Colonic mucosa (tissue), 4 donors: Measurements from ENCODE around the gene ITPKB. TPM values are rescaled to one million over a fixed set of nuclear protein-coding genes. Genes with fewer than 3 reads are reported as not detected.

Experiments used
- DNase-seq: peaks from one replicate; pipeline ENCODE4 v3.0.0-alpha.2; 2020
- H3K27ac ChIP-seq: fragments of 200-600 bp; one replicate; pipeline ENCODE4 v1.8.0; 2021
- H3K27me3 ChIP-seq: fragments of 200-600 bp; one replicate; pipeline ENCODE4 v1.8.0; 2021
- H3K36me3 ChIP-seq: fragments of 200-600 bp; one replicate; pipeline ENCODE4 v1.8.0; 2021
- H3K4me1 ChIP-seq: fragments of 200-600 bp; one replicate; pipeline ENCODE4 v1.8.0; 2021; ENCODE audit warnings: mild to moderate bottlenecking
- H3K4me3 ChIP-seq: fragments of 200-600 bp; one replicate; pipeline ENCODE4 v1.8.0; 2021
- H3K9ac ChIP-seq, 2 donors: one replicate each; pipeline ENCODE4 v1.7.0; 2013; ENCODE audit warnings: control low read depth in 2 of 2, low read depth in 2 of 2, low read length in 2 of 2
- H3K9me3 ChIP-seq: fragments of 200-600 bp; one replicate; pipeline ENCODE4 v1.8.0; 2021
- intact Hi-C: fragments of 100-400 bp; cut with DNase I; formaldehyde crosslinking; loops from one replicate; pipeline ENCODE4 v1.14.1; 2022
- total RNA-seq, 2 donors: library from RNA; stranded (reverse); fragmentation: NEBNext Ultra II Directional in 1 of 2; extraction: Animal tissue kit (Norgen Biotek cat#: 25700) in 1 of 2; gene quantifications; one replicate each; pipeline ENCODE4 v1.2.1, GENCODE V29; 2021
- TF ChIP-seq, protein P1 (sequence below): fragments of 200-600 bp; IDR thresholded peaks from one replicate; pipeline ENCODE4 v1.8.0; 2022; ENCODE audit warnings: antibody characterized with exemption, mild to moderate bottlenecking
- donor health status: healthy.
- donor health status: DM: no; HTN: no; CAD: no.
- donor health status: DM: no; HTN: no; CAD: no.

Gene ITPKB
- total RNA-seq, 2 donors from 2014 or later, result 11.6 to 16.9 TPM

DNA sequence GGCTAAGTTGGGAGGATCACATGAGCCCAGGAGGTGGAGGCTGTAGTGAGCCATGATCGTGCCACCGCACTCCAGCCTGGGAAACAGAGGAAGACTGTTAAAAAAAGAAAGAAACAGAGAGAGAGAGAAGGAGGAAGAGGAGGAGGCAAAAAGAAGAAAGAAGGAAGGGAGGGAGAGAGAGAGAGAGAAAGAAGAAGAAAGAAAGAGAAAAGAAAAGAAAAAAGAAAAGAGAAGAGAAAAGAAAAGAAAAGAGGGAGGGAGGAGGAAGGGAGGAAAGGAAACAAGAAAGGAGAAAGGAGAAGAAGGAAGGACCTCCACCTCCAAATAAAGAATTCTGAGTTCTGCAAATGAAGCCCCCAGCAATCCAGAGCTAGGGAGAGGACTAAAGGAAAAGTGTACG, 108.5 kb downstream of the ITPKB start:
- Histone ChIP-seq H3K36me3 (no peaks in the 10 kb centered on the region), H3K27me3 (no peaks in the 10 kb centered on the region), H3K4me3 (no peak overlapping the region), H3K4me1 (peaks cover 8% of the 10 kb centered on the region), H3K9ac (no peak overlapping the region), H3K9me3 (no peaks in the 10 kb centered on the region), H3K27ac (no peak overlapping the region)
- intact Hi-C loops, result loop anchor here (10.0 kb wide), 1 partner anchor 104 kb away; the partner anchor contains the start of gene ITPKB
- DNase-seq, result no peak
- TF ChIP-seq, protein P1, sequence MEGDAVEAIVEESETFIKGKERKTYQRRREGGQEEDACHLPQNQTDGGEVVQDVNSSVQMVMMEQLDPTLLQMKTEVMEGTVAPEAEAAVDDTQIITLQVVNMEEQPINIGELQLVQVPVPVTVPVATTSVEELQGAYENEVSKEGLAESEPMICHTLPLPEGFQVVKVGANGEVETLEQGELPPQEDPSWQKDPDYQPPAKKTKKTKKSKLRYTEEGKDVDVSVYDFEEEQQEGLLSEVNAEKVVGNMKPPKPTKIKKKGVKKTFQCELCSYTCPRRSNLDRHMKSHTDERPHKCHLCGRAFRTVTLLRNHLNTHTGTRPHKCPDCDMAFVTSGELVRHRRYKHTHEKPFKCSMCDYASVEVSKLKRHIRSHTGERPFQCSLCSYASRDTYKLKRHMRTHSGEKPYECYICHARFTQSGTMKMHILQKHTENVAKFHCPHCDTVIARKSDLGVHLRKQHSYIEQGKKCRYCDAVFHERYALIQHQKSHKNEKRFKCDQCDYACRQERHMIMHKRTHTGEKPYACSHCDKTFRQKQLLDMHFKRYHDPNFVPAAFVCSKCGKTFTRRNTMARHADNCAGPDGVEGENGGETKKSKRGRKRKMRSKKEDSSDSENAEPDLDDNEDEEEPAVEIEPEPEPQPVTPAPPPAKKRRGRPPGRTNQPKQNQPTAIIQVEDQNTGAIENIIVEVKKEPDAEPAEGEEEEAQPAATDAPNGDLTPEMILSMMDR, result no peak

DNA sequence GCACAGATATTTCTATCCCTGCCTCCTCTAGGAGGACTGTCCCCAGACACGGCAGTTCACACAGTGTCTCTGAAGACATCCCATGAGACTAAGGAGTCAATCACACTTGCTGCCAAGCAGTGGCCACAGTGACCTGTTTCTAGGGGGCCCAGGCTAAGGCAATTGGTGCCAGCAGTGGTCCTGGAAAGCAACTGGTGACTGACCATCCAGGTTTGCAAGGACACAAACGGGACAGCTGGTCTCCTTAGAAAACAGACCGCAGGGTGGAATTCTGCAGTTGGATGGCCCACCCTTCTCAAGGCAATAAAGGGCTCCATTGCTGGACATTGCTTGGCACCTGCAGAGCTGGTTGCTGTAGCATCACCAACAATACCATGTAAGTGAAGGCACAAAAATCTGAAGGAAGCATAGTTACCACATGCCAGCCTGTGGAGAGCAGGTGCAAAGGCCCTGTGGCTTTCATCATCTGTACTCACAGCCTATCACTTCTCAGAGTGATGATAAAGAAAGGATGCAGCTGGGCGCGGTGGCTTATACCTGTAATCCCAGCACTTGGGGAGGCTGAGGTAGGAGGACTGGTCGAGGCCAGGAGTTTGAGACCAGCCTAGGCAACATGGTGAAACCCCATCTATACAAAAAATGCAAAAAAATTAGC, 109.1 kb downstream of the ITPKB start:
- Histone ChIP-seq H3K36me3 (no peaks in the 10 kb centered on the region), H3K4me1 (peaks cover 8% of the 10 kb centered on the region), H3K27ac (no peak overlapping the region), H3K9me3 (no peaks in the 10 kb centered on the region), H3K27me3 (no peaks in the 10 kb centered on the region), H3K4me3 (no peak overlapping the region), H3K9ac (no peak overlapping the region)
- intact Hi-C loops, result loop anchor here (10.0 kb wide), 1 partner anchor 105 kb away; the partner anchor contains the start of gene ITPKB
- TF ChIP-seq, protein P1, result no peak
- DNase-seq, result no peak

DNA sequence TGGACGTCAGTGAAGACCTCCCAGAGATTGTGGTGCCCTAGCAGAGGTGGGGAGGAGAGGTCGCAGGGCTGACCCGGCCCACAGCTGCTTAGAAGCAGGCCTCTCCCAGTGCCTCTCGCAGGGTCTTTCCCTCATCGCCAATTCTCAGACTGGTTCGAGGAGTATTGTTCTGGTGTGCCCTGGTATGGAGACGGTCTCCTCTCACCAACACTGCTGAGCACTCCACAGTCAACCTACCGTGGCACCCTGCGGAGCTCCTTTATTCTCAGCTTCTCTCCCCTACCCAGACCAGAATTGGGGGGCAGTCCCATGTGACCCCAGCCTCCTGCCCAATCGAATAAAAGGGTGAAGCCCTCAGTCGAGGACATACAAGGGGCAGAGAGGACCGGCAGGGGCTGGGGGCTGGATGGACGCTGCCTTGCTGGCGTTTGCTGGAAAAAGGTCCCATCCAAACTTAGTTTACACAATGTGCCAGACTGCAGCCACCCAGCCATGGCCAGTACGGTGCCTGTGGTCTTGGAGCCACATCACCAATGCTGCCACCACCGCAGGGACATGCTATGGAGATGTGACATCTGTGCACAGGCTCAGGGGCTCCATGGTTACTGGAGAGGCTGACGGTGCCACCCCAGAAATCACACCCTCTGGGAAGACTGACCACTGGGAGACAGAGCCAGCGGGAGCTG, 109.7 kb downstream of the ITPKB start:
- H3K4me3 ChIP-seq, result no peak overlapping the region
- H3K9me3 ChIP-seq, result no peaks in the 10 kb centered on the region
- DNase-seq, result no peak
- intact Hi-C loops, result no loop called here
- no peak overlapping the region for H3K27ac ChIP-seq
- H3K4me1 ChIP-seq, result peaks cover 8% of the 10 kb centered on the region
- H3K27me3 ChIP-seq, result no peaks in the 10 kb centered on the region
- no peak overlapping the region for H3K9ac ChIP-seq
- TF ChIP-seq, protein P1, result no peak
- no peaks in the 10 kb centered on the region for H3K36me3 ChIP-seq

DNA sequence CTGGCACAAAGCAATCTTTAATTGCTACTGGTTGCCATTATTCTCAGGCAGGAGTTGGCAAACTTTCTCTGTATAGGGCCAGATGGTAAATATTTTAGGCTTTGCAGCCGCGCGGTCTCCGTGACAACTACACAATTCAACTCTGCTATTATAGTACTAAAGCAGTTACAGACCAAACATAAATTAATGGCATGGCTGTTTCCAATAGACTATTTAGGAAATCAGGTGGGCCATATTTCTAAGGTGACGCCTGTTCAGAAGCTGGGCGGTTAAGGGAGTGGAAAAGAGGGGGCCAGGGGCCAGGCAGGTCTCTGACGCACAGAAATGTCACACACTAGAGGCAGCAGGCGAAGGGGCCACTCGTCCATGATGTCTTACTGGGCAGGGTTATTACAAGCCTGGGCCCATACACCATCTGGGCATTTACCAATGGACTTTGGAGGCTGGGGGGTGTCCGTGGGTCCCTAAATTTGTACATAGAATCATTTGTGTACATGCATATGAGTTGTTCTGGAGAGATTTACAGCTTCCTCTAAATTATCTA, 110.4 kb downstream of the ITPKB start:
- DNase-seq, result no peak
- intact Hi-C loops, result no loop called here
- TF ChIP-seq, protein P1, result no peak
- no peak overlapping the region for H3K27ac ChIP-seq
- no peak overlapping the region for H3K9ac ChIP-seq
- no peaks in the 10 kb centered on the region for H3K27me3 ChIP-seq
- no peaks in the 10 kb centered on the region for H3K9me3 ChIP-seq
- H3K4me3 ChIP-seq, result no peak overlapping the region
- H3K36me3 ChIP-seq, result no peaks in the 10 kb centered on the region
- peaks cover 3% of the 10 kb centered on the region for H3K4me1 ChIP-seq

DNA sequence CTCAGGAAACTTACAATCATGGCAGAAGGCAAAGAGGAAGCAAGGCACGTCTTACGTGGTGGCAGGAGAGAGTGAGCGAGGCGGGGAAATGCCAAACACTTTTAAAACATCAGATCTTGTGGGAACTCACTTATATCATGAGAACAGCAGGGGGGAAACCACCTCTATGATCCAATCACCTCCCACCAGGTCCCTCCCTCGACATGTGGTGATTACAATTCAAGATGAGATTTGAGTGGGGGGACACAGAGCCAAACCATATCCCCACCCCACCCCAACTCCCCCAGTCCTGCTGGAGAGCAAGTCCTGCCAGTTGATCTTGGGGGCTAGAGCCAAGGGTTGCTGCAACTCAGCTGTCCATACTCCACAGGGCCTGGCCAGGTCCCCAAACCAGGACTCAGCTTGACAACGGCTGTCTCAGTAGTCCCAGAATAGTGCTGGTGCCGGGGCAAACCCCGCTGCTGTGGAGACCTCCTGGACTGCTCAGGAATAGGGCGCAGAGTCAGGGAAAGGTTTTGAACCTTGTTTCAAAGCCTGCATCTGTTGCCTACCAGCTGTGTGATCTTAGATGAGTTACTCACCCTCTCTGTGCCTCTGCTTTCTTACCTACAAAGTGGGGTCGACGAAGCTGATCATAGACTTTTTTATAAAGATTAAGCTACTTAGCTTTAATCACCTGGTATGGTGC, 111.0 kb downstream of the ITPKB start:
- Histone ChIP-seq H3K4me3 (no peak overlapping the region), H3K27ac (no peak overlapping the region), H3K9me3 (no peaks in the 10 kb centered on the region), H3K36me3 (no peaks in the 10 kb centered on the region), H3K4me1 (peaks cover 3% of the 10 kb centered on the region), H3K9ac (no peak overlapping the region), H3K27me3 (no peaks in the 10 kb centered on the region)
- no peak for DNase-seq
- intact Hi-C loops, result no loop called here
- TF ChIP-seq, protein P1, result no peak
